D721Med (cell line): ENCODE measurements around the gene GTF2F2.

ENCODE experiments used
- DNase-seq: peaks from one replicate; pipeline ENCODE4 v3.0.0; 2011; ENCODE audit warnings: low spot score; ENCODE audit not compliant: insufficient read length
- FAIRE-seq: peaks from 2 replicates; lab custom pipeline; 2011; peaks lifted over from hg19 to GRCh38; lab: Jason Lieb, UNC
- TF ChIP-seq, protein P1 (sequence below): IDR thresholded peaks from 2 replicates; pipeline ENCODE4 v1.5.1; 2012; ENCODE audit warnings: mild to moderate bottlenecking, control low read depth; ENCODE audit not compliant: insufficient read depth; ENCODE audit errors: missing control alignments

The GTF2F2 gene

DNA sequence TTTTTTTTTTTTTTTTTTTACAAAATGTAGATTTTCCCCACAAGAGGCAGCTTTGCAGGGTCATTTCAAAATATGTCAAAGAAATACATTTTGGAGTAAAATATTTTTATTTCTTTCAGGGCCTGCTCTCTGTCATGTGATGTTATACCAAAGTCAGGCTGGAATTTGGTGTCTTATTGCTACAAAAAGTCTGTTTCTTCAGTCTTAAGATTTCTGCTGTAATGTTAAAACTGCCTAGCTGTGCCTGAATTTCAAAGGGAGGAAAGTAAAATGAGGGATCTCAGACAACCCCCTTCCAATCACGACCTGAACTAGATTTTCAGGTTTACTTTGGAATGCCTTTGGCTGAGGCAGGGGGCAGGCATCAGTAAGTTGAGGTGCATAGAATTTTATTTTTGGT lies 12.8 kb upstream of the GTF2F2 start:
- DNase-seq, result no peak
- TF ChIP-seq, protein P1, sequence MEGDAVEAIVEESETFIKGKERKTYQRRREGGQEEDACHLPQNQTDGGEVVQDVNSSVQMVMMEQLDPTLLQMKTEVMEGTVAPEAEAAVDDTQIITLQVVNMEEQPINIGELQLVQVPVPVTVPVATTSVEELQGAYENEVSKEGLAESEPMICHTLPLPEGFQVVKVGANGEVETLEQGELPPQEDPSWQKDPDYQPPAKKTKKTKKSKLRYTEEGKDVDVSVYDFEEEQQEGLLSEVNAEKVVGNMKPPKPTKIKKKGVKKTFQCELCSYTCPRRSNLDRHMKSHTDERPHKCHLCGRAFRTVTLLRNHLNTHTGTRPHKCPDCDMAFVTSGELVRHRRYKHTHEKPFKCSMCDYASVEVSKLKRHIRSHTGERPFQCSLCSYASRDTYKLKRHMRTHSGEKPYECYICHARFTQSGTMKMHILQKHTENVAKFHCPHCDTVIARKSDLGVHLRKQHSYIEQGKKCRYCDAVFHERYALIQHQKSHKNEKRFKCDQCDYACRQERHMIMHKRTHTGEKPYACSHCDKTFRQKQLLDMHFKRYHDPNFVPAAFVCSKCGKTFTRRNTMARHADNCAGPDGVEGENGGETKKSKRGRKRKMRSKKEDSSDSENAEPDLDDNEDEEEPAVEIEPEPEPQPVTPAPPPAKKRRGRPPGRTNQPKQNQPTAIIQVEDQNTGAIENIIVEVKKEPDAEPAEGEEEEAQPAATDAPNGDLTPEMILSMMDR, result no peak
- no peak for FAIRE-seq

DNA sequence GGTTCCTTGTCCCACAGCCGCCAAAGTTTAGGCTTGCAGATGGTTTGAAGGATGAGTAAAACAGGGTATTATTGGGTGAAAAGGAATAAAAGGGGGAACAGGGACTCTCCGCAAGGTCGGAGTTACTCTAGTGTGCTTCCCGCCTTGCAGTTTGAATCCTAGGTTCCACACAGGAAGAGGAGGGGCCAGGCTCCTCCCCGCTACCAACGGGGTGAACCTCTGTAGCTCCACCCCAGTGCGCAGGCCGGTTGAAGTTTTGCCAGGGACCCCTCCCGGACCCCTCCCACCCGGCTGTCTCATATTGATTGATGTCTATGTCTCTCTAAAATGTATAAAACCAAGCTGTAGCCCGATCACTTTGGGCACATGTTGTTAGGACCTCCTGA lies 11.6 kb upstream of the GTF2F2 start:
- FAIRE-seq (no peak), DNase-seq (no peak)
- TF ChIP-seq, protein P1, result no peak

DNA sequence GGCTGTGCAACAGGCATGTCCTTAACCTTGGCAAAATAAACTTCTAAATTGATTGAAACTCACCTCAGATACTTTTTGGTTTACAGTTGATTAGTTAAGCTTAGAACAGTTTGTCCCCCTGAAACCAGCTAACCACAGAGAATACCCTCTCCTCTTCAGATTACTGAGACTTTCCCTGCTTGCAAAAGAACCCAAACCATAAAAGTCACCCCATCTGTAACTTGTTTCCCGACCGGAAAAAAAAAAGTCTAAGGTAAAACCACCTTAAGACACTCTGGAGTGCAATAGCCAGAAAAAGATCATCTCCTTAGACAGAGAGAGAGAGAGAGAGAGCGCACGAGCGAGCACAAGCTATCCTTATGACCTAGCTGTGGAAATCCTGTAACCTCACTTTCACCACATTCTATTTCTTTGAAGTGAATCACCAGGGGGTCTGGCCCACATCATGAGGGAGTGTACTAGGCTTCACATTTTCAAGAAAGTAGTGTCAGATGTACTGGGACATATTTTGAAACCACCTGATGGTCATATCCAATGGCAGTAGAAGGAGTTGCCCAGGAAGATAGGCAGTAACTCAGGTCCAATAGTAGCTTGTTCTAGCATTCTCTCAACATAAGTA lies 11.1 kb upstream of the GTF2F2 start:
- DNase-seq (no peak), FAIRE-seq (no peak)
- TF ChIP-seq, protein P1, result no peak

DNA sequence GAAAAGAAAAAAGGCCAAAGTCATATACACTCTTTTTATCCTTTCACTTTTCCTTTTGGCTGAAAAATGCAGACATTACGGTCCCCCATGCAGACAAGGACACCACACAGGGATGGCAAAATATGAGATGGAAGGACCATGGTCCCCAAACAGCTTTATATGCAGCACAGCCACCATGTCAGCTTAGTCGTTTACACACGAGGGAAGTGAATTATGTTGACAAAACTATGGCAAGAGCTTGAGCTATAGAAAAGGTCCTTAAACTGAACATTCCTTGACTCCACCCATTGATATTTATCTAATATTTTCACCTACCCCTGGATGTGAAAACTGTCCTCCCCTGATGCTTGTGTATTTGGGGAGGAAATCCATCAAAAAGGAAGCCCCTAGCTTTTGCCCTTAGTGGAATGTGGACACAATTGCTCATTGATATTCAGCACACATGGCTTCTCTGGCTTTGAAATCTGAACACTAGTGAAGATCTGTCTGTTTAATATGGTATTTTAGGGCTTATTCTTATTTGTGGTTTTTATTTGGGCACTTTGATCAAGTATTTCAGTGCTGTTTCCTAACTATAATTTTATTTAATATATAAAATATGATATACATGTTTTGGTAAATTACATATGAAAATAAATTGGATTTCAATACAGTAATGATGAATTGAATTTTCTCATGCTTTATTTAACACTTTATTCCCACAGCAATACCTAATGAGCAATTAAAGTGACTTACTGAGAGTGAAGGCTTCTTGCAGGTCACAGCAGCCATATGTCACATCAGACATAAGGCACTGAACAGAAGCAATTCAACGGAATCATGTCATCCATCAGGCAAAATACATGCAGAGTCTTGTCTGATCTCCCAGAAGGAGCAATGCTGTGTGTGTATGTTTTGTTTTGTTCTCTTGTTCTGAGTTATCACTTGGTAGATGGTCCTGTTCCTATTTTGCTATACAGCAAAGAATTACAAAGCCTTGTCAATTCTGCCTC lies 6.8 kb upstream of the GTF2F2 start:
- DNase-seq (no peak), FAIRE-seq (no peak)
- TF ChIP-seq, protein P1, result no peak

DNA sequence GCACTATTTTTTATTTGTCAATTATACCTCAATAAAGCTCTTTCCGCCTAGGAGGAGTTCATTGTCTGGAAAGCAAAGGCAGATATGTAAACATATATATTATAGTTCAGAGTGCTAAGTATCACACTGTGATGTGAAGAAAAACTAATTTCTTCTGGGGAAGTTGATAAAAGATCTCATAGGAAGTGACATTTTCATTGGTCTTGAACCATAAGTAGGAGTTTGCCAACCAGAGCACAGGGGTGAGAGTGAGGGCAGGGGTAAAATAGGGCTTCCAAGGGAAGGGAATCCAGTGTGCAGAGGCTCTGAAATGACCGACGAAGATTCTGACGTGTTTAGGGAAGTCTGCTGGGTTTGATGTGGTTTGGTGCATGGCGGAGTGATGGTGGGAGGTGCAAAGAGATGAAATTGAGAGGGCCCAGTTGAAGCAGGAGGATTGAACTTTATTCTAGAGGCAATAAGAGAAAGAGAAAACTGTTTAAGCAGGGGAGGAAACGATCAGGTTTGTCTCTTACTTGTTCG lies 780 bp upstream of the GTF2F2 start:
- FAIRE-seq, result no peak
- no peak for DNase-seq
- TF ChIP-seq, protein P1, result no peak

DNA sequence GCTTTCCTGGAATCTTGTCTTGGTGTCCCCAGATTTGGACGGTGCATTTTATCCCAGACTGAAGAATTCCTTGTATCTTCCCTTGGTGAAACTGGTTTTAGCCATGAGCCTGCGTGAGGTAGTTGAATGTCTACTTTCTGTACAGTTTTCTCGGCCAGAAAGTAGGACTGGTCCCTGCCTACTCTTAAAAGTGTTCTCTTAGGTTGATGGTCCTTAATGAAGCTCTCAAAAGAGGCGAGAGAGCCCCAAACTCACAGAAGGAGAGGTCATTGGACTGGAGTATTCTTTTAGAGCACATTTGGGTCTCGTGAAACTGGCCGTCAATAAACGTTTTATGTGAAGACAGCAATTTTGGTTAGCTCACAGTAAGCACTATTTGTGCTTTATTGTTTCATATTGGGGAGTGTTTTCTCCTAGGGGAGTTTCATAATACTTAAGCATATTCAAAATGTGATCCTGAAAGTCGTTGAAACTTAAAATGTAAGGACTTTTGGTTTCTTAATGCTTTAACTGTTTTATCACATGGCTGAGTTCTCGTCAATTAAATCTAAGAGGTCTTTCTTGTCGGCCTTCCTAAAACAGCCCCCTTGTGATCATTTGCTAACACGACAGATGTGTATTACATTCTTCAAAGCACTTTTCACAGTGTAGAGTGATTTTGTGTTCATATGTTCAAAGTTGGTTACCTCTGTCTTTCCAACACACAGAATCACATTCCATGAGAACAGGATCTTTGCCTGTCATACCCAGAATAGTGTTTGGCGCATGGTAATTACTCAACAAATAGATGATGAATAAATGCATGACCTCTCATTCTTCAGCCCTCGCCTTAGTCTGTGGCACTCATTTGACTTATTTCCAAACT lies 889 bp downstream of the GTF2F2 start:
- FAIRE-seq (no peak), DNase-seq (no peak)
- TF ChIP-seq, protein P1, result no peak
